ENCODE results near the gene ANKS1A.
A peak's percentile ranks its signal among the peaks of the same experiment; 100 is the strongest.

Gene ANKS1A

DNA sequence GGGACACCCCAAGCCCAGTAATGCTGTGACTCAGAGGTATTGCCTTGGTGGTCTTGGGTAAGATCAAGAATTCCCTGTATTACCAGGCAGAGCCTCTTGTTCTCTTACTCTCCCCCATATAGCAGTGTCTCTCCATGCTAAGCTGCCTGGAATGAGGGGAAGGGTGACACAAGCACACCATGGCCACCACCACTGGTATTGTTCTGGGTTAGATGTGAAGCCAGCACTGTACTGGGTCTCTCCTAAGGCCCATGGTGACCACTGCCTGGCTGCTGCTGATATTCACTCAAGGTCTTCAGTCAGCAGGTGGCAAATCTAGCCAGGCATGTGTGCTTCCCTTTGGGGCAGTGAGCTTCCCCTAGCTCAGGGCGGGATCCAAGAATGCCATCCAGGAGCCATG, 37.7 kb upstream of the ANKS1A start:
- Histone ChIP-seq H3K27ac (ENCODE audit: low read length) (no peak overlapping the region), H3F3A (ENCODE audit: insufficient read depth, low read length) (no peaks in the 10 kb centered on the region), H3K4me1 (ENCODE audit: low read length) (no peaks in the 10 kb centered on the region), H3K9ac (ENCODE audit: low read length) (no peak overlapping the region), H2AFZ (ENCODE audit: low read length) (no peak overlapping the region), H3K79me2 (ENCODE audit: low read length) (no peaks in the 10 kb centered on the region), H3K4me3 (ENCODE audit: low read length) (no peak overlapping the region), H3K27me3 (replicated peaks; ENCODE audit: insufficient read depth, low read length) (no peaks in the 10 kb centered on the region), H3K9me2 (replicated peaks; ENCODE audit: insufficient read depth, low read length) (no peaks in the 10 kb centered on the region), H3K4me2 (ENCODE audit: low read depth, low read length) (no peak overlapping the region), H3K9me3 (replicated peaks; ENCODE audit: insufficient read depth, low read length) (no peaks in the 10 kb centered on the region), H3K36me3 (replicated peaks; ENCODE audit: insufficient read depth, low read length) (0 out of 2 replicates have a peak, but pooled peaks cover 1% of the 10 kb centered on the region), H4K20me1 (ENCODE audit: insufficient read depth, low read length) (no peaks in the 10 kb centered on the region)
- TF ChIP-seq, protein P1, sequence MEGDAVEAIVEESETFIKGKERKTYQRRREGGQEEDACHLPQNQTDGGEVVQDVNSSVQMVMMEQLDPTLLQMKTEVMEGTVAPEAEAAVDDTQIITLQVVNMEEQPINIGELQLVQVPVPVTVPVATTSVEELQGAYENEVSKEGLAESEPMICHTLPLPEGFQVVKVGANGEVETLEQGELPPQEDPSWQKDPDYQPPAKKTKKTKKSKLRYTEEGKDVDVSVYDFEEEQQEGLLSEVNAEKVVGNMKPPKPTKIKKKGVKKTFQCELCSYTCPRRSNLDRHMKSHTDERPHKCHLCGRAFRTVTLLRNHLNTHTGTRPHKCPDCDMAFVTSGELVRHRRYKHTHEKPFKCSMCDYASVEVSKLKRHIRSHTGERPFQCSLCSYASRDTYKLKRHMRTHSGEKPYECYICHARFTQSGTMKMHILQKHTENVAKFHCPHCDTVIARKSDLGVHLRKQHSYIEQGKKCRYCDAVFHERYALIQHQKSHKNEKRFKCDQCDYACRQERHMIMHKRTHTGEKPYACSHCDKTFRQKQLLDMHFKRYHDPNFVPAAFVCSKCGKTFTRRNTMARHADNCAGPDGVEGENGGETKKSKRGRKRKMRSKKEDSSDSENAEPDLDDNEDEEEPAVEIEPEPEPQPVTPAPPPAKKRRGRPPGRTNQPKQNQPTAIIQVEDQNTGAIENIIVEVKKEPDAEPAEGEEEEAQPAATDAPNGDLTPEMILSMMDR (IDR thresholded peaks at IDR 0.05; ENCODE audit: low read length) = no peak
- TF ChIP-seq EZH2 (optimal IDR thresholded peaks at IDR 0.05; ENCODE audit: low read depth, low read length) (no peak), EZH2phosphoT487 (IDR thresholded peaks at IDR 0.05; ENCODE audit: low read length) (no peak)
- no peak for DNase-seq

DNA sequence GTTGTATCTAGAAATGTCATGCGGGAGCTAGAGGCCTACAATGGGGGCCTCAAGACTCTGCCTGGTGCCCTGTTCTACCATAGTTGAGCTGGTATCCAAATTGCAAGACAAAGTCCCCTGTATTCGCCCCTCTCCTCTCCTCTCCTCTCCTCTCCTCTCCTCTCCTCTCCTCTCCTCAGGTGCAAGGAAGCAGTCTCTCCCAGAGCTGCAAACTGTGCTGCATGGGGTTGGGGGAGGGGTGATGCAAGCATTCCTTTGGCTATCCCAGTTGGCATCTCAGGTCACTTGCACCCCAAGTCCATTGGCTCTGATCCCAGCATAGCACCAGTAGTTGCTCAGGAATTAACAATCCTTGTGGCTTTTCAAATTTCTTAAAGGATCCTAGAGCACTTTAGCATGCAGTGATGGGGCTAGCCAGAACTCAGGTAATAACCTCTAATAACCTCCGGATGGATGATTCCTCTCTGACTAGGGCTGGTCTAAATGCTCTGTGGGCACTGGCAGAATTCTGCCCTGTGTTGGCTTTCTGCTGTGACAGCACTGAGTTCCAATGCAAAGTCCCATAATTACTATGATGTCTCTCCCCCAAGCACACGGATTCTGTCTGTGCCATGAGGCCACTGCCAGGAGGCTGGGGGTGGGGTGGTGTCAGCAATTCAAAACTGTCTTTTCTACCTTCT, 36.5 kb upstream of the ANKS1A start:
- Histone ChIP-seq H3K36me3 (replicated peaks; ENCODE audit: insufficient read depth, low read length) (peaks cover 5% of the 10 kb centered on the region; the same call in 1 of the 2 replicates), H3K9me3 (replicated peaks; ENCODE audit: insufficient read depth, low read length) (no peaks in the 10 kb centered on the region), H3F3A (ENCODE audit: insufficient read depth, low read length) (no peaks in the 10 kb centered on the region), H2AFZ (ENCODE audit: low read length) (no peak overlapping the region), H4K20me1 (ENCODE audit: insufficient read depth, low read length) (no peaks in the 10 kb centered on the region), H3K9ac (ENCODE audit: low read length) (no peak overlapping the region), H3K4me3 (ENCODE audit: low read length) (no peak overlapping the region), H3K4me2 (ENCODE audit: low read depth, low read length) (no peak overlapping the region), H3K27me3 (replicated peaks; ENCODE audit: insufficient read depth, low read length) (no peaks in the 10 kb centered on the region), H3K9me2 (replicated peaks; ENCODE audit: insufficient read depth, low read length) (no peaks in the 10 kb centered on the region), H3K79me2 (ENCODE audit: low read length) (no peaks in the 10 kb centered on the region), H3K4me1 (ENCODE audit: low read length) (no peaks in the 10 kb centered on the region), H3K27ac (ENCODE audit: low read length) (no peak overlapping the region)
- TF ChIP-seq EZH2 (optimal IDR thresholded peaks at IDR 0.05; ENCODE audit: low read depth, low read length) = no peak
- TF ChIP-seq, protein P1 (IDR thresholded peaks at IDR 0.05; ENCODE audit: low read length) = no peak
- TF ChIP-seq EZH2phosphoT487 (IDR thresholded peaks at IDR 0.05; ENCODE audit: low read length) = no peak
- DNase-seq = no peak

DNA sequence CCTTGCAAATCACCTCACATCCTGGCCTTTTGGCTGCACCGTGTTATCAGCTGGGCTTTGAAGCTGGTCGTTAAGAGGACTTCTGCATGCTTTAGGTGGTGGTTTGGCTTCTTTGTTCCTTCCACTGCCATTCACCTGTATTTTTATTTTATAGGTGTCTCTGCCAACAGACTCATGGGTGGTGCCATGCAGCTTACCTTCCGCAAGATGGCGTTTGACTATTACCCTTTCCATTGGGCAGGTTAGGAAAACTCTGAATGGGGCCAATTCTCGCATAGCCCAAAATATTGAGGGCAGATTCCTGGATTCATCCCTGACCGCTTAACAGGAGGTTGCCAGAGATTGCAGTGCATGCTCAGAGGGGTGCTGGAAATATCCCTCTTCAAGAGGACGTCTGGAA, 33.6 kb upstream of the ANKS1A start:
- Histone ChIP-seq H3K9me3 (replicated peaks; ENCODE audit: insufficient read depth, low read length) (no peaks in the 10 kb centered on the region), H3F3A (ENCODE audit: insufficient read depth, low read length) (no peaks in the 10 kb centered on the region), H3K4me1 (ENCODE audit: low read length) (no peaks in the 10 kb centered on the region), H3K9me2 (replicated peaks; ENCODE audit: insufficient read depth, low read length) (no peaks in the 10 kb centered on the region), H3K9ac (ENCODE audit: low read length) (no peak overlapping the region), H3K27me3 (replicated peaks; ENCODE audit: insufficient read depth, low read length) (no peaks in the 10 kb centered on the region), H3K36me3 (replicated peaks; ENCODE audit: insufficient read depth, low read length) (peaks cover 10% of the 10 kb centered on the region; the same call in 1 of the 2 replicates), H3K27ac (ENCODE audit: low read length) (no peak overlapping the region), H4K20me1 (ENCODE audit: insufficient read depth, low read length) (no peaks in the 10 kb centered on the region), H3K4me3 (ENCODE audit: low read length) (no peak overlapping the region), H2AFZ (ENCODE audit: low read length) (no peak overlapping the region), H3K79me2 (ENCODE audit: low read length) (no peaks in the 10 kb centered on the region), H3K4me2 (ENCODE audit: low read depth, low read length) (no peak overlapping the region)
- TF ChIP-seq, protein P1 (IDR thresholded peaks at IDR 0.05; ENCODE audit: low read length) = peak; percentile 26
- TF ChIP-seq EZH2phosphoT487 (IDR thresholded peaks at IDR 0.05; ENCODE audit: low read length) = no peak
- DNase-seq = no peak

All from MM.1S (cell line).